HUDEP-2 (cell line): Measurements from ENCODE around the gene TARDBP.
A peak's percentile ranks its signal among the peaks of the same experiment; 100 is the strongest.
"Not testable (repeated sequence)": the region's sequence is repeated elsewhere in the genome, so short reads cannot be mapped to it uniquely, and the experiment has no call there.

ENCODE experiments used
- DNase-seq, 76 experiments: peaks; one replicate each; lab custom pipeline; 2025; ENCODE audit not compliant: unreplicated experiment in 76 of 76; lab: John Stamatoyannopoulos, UW

TARDBP gene

GRCh38 chr1:10992004-10992403, 20.4 kb upstream of the TARDBP start:
- DNase-seq: not testable (repeated sequence)

GRCh38 chr1:10992864-10993263, 19.6 kb upstream of the TARDBP start:
- no peak for DNase-seq

GRCh38 chr1:10996100-10996499, 16.4 kb upstream of the TARDBP start:
- no peak for DNase-seq

- no peak for DNase-seq
These were observed 11.9 kb upstream of the TARDBP start for GRCh38 chr1:11000526-11000925.

GRCh38 chr1:11013160-11013531, 692 bp downstream of the TARDBP start:
- DNase-seq: peak in 1 of 76 experiments; percentile 45

GRCh38 chr1:11019358-11019757, 6.9 kb downstream of the TARDBP start:
- not testable (repeated sequence) for DNase-seq

GRCh38 chr1:11019971-11020370, 7.5 kb downstream of the TARDBP start:
- DNase-seq: no peak

- no peak for DNase-seq
These were observed 10.7 kb downstream of the TARDBP start for GRCh38 chr1:11023201-11023600.

GRCh38 chr1:11024154-11024873, 11.9 kb downstream of the TARDBP start:
- DNase-seq: no peak

GRCh38 chr1:11024874-11025203, 12.4 kb downstream of the TARDBP start:
- DNase-seq: no peak

GRCh38 chr1:11025618-11026017, 13.2 kb downstream of the TARDBP start:
- DNase-seq: no peak

GRCh38 chr1:11026052-11026451, 13.6 kb downstream of the TARDBP start:
- no peak for DNase-seq

- no peak for DNase-seq
These were observed 14.4 kb downstream of the TARDBP start for GRCh38 chr1:11026903-11027302.

GRCh38 chr1:11027316-11027715, 14.9 kb downstream of the TARDBP start:
- DNase-seq: no peak

GRCh38 chr1:11028018-11028417, 15.6 kb downstream of the TARDBP start:
- DNase-seq: no peak

- DNase-seq: no peak
These were observed 18.4 kb downstream of the TARDBP start for GRCh38 chr1:11030865-11031264.

- DNase-seq: no peak
These were observed 19.3 kb downstream of the TARDBP start for GRCh38 chr1:11031624-11032262.

GRCh38 chr1:11037019-11037739, 24.7 kb downstream of the TARDBP start:
- DNase-seq: not testable (repeated sequence)

- DNase-seq: peak in 70 of 76 experiments; percentile 8 to 82 (median 61)
These were observed 25.3 kb downstream of the TARDBP start for GRCh38 chr1:11037740-11038182.

- DNase-seq: no peak
These were observed 27.1 kb downstream of the TARDBP start for GRCh38 chr1:11039351-11040104.

- not testable (repeated sequence) for DNase-seq
These were observed 27.6 kb downstream of the TARDBP start for GRCh38 chr1:11040105-11040429.
